NCI-H748 (cell line): ENCODE measurements around the gene DSG3.

Source experiments
- DNase-seq: peaks from one replicate; lab custom pipeline; 2025; ENCODE audit not compliant: unreplicated experiment; lab: John Stamatoyannopoulos, UW

The DSG3 gene

DNA sequence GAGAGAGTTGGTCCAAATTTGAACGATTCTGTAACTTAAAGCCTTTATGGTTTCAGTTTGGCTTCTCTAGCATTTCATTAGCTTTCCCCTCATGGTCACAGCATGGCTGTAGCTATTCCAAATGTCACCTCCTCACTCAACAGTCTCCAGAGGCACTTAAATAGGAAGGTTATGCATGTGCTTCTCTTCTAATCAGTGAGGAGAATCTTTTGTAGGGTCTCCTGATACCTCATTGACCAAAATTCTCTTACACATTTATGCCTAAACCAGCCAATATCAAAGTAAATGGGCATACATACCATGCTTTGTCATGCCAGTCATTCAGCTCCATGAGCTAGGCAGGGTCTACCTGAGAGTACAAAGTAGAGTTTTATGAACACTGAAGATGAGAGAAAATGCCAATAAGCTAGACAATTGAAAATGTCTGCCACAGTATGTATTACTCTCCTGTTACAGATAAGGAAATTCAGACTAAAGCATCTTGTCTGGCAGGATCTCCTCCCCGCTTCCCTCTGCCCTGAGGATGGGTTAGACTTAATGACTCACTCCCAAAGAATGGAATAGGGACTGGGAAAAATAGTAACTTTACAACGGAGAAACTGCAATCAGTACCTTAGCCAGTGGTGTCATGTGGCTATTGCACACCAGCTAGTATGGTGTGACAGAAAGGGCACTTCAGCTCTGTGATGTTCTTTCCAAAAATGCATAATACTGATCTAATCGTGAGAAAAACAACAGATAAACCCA, 65.8 kb downstream of the DSG3 start:
- DNase-seq, result no peak

GRCh38 chr18:31516437-31516836, 68.9 kb downstream of the DSG3 start:
- DNase-seq, result no peak

GRCh38 chr18:31526374-31526773, 78.8 kb downstream of the DSG3 start:
- DNase-seq, result no peak
